Left forelimb (tissue), 1 donor: Measurements from ENCODE around the gene CHN2.

Experiments
- DNase-seq: peaks from one replicate; pipeline ENCODE4 v3.0.0-alpha.2; 2018; ENCODE audit warnings: low spot score

Gene CHN2

DNA sequence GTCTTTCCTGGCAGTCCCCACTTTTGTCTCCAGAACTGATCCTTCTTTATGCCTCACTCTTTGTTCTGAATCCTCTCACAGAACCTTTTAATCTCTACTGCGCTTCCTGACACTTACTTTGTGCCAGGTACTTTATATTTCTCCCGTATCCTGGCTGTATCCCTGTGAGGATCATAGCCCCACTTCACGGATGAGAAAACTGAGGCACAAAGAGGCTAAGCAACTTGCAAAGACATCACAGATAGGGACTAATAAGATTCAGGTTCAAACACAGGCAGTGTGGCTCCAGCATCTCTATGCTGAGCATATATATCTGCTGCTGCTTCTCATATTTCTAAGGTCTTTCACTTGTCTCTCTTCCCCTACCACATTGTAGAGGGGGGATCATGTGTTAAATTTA, 116.7 kb downstream of the CHN2 start:
- DNase-seq: no peak

DNA sequence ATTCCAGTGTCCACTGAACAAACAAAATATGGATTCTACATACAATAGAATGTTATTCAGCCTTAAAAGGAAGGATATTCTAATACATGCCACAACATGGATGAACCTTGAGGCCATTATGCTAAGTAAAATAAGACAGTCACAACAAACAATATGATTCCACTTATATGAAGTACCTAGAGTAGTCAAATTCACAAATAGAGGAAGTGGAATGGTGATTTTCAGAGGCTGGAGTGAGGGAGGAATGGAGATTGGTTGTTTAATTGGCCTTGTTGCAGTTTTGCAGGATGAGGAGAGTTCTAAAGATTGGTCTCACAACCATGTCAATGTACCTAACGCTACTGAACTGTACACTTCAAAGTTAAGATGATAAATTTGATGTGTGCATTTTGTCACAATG, 119.6 kb downstream of the CHN2 start:
- DNase-seq: no peak

GRCh38 chr7:29315122-29315891, 120.7 kb downstream of the CHN2 start:
- DNase-seq: no peak

DNA sequence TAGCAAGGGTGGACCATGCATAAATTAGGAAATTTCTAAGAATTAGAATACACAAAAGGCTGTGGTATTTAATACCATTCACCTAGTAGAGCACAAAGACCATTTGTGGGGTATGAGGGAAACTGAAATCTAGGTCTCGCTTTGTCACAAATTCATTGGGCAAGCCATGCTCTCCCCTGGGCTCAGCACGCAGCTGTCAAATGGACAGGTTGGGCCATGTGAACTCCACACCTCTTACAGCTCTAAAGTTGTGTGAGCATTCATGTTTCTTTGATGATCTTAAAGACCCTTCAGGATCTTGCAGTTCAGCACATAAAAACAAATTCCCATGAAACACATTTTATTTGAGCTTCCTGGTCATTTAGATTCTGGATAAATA, 121.3 kb downstream of the CHN2 start:
- no peak for DNase-seq

GRCh38 chr7:29316926-29317325, 122.4 kb downstream of the CHN2 start:
- DNase-seq: no peak

DNA sequence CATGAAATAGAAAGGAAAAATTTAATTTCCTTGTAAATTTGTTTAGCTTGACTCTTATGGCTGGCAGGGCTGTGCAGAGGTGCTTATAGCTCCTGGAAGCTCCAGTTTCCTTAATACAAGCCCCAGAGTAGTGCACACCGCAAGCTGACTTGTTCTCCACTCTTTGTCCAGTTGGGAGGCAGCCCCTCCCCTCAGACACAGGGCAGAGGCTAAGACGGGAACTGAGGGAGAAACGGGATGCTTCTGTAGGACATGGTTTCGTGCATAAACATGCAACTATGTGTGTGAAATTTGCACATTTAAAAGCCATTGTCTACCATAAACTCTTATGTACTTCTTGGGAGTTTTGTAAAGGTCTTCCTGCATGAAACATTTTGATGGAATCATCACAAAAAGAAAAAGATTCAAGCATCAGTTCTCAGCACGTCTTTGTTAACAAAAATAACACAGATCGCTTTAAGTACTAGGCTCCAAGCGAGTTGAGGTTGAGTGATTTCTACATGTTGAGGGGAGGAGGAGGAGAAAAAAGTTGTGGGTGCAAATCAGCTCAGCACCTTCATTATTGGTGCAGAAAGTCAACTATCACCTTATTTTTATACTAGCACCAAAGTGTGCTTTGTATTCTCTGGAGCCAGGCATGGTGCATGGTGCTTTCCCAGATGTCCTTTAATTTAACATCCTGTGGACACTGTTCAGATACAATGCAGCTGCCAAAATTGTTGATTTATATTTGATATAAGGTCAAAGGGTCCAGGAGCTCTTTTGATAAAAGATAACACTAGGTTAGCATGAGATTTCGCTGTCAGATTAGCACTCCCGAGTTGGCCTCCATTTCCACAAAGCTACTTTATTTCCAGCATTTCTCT, 124.5 kb downstream of the CHN2 start:
- DNase-seq: no peak

DNA sequence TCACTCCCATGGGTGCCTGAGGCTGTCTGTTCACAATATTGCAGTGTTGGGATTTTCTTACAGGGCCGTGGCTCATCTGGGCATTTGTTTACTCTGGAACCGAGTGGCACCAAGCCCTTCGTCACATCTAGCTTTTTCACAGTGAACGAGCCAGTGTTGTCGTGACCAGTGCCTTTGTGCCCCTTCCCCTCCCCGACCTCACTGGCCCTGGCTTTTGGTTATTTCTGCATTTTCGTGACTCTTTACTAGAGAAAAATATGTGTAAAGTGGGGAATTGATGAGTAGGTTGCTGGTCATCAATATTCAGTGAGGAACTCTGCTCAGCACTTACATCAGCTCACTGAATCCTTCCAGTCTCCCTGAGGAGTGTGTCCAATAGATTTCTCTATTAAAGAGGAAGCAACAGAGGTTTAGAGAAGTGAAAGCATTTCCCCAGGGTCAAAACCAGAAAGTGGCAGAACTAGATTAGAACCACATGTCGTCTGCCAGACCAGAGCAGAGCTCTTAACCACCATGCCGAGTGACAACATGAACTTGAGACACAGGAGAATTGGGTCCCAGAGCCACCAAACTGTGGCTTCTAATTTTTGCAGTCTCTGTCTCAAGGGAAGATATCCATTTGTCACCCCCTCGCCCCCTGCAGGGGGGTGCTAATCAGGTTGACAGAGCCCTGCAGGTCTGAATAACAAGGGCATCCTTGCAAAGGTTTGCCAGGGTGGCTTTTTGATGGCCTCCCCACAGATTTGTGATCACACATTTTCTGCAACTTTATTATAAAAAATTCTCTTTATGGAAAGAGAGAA, 125.3 kb downstream of the CHN2 start:
- DNase-seq: no peak

DNA sequence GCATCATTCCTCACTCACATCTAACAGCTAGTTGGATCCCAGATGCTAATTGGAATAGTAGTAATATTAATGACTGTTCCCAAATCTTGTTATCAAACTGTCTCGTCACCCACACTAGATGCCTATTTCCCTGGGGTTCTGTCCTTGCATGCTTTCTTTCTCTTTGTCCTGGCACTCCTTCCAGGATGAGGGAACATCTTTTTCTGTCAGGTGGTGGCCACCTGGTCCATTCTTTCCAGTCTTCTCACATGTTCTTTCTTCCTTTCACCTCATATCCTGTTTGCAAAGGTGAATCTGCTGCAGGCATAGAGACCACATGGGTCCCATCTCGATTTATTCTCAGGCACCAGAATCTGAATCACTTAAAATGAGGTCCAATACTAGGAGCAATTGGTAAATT, 126.0 kb downstream of the CHN2 start:
- DNase-seq: no peak

GRCh38 chr7:29322023-29322712, 127.6 kb downstream of the CHN2 start:
- no peak for DNase-seq

- DNase-seq: no peak
Observed at GRCh38 chr7:29325476-29325875, 130.9 kb downstream of the CHN2 start.

DNA sequence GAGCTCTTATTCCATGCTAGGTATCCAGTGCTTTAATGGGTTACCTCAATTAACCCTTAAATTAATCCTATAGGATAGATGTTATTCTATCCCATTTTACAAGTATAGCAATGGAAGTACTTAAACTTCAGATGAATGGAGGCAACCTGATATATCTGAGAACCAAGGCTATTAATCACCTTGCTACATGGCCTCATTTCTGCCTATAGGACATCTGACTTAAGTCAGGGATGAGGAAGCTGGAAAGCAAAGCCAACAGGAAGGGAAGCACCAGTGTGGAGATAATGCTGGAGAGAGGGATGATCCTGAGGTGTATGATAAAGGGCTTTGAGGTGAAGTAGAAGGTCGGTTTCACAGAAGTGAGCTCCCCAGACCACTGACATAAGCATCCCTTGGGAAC, 132.3 kb downstream of the CHN2 start:
- no peak for DNase-seq

DNA sequence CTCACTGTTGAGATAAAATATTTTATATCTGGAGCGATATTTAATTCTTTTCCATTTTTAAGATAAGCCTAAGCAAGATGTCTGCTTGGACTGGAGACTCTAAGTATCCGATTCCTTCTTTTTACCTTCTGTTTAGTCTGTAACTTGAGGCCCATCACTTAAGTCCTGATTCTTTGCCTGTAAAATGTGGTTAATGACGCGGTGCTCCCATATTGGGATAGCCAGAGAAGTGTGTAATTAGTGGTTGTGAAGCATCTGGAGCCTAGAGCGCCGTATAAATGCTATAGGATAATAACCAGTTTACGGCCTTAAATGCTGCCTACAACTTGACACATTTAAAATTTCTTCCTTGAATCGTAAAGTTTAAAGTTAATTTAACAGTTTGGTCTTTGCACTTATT, 132.9 kb downstream of the CHN2 start:
- no peak for DNase-seq

DNA sequence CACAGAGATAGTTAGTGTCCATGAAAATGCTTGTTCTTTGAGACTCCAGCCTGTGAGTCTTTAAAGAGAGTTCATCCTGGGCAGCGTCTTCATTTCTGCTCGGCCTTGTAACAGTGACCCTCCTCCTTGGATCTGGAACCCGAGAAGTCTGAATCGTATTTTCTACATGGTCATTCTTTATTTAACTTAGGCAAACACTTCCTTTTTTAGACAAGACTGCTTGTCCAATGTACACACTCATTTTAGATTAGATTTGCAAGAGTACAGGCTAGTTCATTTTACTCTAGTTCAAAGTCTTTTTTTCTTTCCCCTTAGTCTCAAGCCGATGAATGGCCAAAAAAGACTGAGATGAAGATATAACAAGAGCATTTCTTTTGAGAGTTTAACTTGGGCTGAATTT, 133.5 kb downstream of the CHN2 start:
- DNase-seq: no peak

GRCh38 chr7:29328811-29329210, 134.2 kb downstream of the CHN2 start:
- DNase-seq: no peak

- DNase-seq: no peak
Observed at GRCh38 chr7:29329686-29330085, 135.1 kb downstream of the CHN2 start.

DNA sequence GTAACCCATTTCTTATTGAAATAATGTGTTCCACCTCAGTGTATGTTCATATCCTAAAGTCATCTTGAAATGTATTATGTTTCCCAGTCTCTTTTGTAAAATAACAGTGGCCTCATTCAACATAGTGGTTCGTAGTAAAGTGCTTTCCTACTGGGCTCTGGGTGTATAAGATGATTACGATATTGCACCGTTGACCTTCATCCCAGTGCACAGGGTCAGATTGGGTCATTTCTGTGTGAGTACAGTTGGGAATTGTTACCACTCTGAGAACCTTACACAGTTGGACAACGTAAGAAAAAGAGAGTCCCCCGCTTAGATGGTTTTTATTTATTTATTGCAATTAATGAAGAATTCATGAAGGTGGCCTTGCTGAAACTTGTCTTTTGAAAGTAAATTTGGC, 135.6 kb downstream of the CHN2 start:
- no peak for DNase-seq

DNA sequence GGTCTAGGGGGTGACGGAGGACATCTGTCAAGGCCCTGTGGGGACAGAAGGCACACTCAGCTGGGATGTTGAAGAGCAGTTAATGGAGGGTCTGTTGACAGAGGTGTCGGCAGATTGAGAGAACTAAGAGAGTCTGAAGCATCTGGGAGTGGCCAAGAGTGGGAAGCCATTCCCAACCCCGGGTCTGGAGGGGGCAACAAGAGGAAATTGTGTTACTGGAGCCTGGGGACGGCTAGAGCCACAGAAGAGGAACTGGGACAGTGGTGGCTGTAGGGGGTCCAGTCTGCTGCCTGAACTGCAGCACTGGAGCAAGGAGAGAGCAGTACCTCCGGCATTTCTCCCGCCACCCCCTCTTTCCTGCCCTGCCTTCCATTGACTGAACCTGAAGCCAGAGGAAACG, 136.6 kb downstream of the CHN2 start:
- no peak for DNase-seq

GRCh38 chr7:29332042-29332811, 137.7 kb downstream of the CHN2 start:
- no peak for DNase-seq

DNA sequence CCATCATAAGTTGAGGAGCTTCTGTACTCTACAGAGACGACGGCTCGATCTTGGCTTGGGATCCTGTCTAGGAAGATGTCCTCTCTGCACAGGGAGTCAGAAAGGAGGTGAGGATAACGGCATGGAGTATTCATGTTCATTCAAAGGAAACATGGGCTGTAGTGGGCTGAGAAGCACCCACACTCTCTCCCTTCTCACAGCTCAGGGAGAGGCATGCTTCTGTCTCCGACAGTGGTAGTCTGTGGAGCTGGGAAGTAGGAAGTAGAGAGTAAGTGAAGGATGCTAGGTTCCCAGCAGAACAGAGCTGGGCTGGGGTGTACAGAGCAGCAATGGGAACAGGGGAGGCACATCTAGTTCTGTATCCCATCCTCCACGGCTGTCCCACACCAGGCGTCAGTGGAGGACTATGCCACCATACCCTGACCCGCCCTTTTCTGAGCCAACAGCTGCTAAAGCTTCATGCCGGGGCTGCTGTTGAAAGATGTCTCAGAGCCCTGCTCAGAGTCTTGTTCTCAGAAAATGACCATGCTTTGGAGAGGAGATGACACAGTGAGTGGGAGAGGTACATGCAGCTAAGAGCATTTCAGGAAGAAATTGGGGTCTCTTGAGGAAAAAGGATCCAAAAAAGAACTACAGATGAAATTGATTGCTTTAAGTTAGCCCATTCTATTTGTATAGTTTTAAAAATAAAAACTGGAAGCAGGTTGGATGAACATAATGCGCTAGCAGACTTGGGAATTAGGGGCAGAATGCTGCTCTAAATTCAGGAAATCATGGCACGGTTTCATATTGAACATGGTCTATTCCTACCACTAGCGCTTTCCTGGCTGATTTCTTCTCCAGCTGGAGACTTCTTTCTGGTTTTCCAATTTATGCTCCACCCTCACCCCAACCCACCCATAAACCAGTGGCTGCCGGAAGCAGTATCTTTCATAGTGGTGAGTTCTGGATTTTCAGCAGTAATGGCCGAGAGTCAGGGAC, 138.6 kb downstream of the CHN2 start:
- no peak for DNase-seq
